ENCODE data around the gene PCMTD2. TPM values are rescaled to one million over a fixed set of nuclear protein-coding genes. Genes with fewer than 3 reads are reported as not detected.

Gene PCMTD2
- total and polyA plus RNA-seq, 4 experiments from 2014 or later: 52.5 to 196 (median 149) TPM

DNA sequence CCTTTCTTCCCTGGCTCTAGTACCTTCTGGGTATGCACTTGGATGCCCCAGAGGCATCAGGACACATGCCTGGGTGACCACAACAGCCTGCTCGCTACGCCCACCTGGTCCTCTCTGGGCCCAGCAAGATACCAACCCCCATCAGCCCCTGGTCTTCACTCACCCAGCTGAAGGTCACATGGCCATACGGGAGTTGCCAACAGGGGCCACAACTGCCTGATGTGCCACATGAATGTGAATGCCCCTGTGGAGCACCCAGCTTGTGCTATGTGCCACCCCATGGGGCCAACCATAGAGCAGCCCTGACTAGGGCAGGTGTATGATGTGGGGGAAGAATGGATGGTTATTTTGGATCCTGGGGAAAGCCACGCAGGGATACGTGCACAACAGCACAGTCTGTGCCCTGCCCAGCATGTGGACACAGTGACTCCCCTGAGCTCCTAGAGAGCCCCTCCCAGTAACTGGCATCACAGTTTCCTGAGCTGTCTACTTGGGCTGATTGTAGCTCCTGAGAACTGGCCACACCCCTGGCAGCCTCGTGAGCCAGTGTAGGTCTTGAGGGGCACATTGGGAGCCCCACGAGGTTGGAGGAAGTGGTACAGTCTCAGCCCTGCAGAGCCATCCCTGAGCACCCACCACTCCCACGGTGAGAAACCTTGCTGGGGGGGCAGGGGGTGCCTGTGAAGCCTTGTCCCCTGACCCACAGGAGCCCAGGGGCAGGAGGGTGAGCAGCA is 10.5 kb upstream of the PCMTD2 start:
- ChIA-PET POLR2A (ENCODE audit: partially characterized antibody) (interaction anchor here (1.2 kb wide), 1 partner anchor 11 kb away, joined by 5 read pairs; the partner anchor contains the start of gene PCMTD2), CTCF (ENCODE audit: partially characterized antibody) (no interaction called here)
- Histone ChIP-seq H3K4me1 (ENCODE audit: insufficient read depth, low read length) (peaks cover 9% of the 10 kb centered on the region), H3K4me3 (ENCODE audit: low read length in 2 of 2) (no peak overlapping the region), H3K36me3 (ENCODE audit: insufficient read depth, low read length) (no peaks in the 10 kb centered on the region), H3K27me3 (ENCODE audit: insufficient read depth, low read length) (no peaks in the 10 kb centered on the region), H3K9me3 (ENCODE audit: control insufficient read depth in 1 of 2, low read length in 2 of 2) (no peaks in the 10 kb centered on the region), H3K27ac (ENCODE audit: low read depth, low read length) (no peak overlapping the region)
- H3K4me3 Mint-ChIP-seq: no peak overlapping the region
- intact Hi-C loops (cut with micrococcal nuclease): no loop called here
- no peaks in the 10 kb centered on the region for H3K9me3 Mint-ChIP-seq
- DNase-seq: no peak
- H3K4me1 Mint-ChIP-seq: peaks cover 0 to 5% (median 3%) of the 10 kb centered on the region in 4 donors
- H3K36me3 Mint-ChIP-seq: no peaks in the 10 kb centered on the region
- H3K27me3 Mint-ChIP-seq: peaks cover 9 to 13% of the 10 kb centered on the region in 2 donors
- H3K27ac Mint-ChIP-seq: no peak overlapping the region

DNA sequence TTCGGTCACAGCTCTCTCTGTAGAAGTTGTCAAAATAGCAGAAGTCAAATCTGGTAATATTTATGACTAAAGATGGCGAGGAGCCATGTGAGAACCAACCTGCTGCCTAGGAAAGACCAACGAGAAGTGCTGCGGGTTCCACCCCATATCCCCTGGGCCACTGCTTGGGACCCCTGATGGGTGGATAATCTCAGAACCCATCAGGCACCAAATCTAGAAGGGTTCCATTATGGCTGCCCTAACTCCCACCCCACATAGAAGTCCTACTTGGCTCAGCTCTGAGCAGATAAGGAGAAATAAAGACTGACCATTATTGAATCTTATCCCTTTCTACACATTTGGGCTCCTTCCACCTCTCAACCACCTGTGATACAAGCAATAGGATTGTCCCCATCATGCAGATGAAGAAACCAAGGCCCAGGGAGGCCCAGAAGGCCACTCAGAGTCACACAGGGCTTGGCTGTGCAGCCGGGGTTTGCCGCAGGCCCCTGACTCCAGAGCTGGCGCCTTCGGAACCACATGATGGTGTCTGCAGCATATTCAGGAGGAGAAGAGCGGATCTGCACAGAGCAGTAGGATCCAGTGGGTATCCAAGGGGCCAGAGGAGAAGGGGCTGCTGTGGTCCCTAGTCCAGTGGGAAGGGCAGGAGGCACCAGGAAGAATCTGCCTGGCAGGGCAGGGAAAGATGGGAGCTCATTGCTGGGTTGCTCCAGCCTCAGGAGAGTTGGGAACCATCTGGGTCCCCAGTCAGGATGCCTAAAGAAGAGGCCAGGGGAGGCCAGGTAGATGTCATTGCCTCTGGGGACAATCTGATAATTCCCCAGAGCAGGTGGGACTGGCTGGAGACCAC is 9.6 kb upstream of the PCMTD2 start:
- Mint-ChIP-seq H3K27ac (no peak overlapping the region), H3K9me3 (no peaks in the 10 kb centered on the region)
- POLR2A ChIA-PET (ENCODE audit: partially characterized antibody): interaction anchor here (1.2 to 2.1 kb wide), 2 partner anchors 10 kb away, joined by 5 to 6 read pairs; partner anchors contain the start of gene PCMTD2

DNA sequence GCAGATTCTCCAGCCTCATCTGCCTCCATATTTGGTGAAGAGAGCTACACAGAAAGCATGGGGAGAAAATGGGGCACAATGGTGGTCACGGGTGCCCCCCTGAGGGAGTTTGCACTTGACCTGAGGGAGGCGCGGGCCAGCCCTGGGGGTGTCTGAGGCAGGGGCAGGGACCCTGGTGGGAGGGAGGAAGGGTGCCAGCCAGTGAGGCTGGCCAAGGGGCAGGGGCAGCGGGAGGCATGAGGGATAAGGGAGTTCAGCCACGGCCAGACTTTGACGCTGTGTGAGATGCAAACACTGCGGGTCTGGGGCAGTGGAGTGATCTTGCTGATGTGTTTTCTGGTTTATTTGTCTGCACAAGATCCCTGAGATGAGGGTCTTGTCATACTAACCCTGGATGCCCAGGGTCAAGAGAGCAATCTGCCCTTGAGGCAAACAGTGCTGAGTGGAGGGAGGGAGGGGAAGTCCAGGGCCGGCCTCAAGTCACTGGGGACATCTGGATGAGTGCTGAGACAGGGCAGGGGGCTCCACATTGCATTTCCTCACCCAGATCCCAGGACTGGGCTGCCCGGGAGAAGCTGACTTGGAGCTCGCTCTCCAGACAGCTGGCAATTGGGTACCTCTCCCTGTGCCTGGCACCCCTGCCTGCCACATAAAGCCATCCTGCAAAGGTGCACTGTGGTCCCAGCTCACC is 8.8 kb upstream of the PCMTD2 start:
- DNase-seq: no peak
- H3K27me3 ChIP-seq (ENCODE audit: insufficient read depth, low read length): no peaks in the 10 kb centered on the region
- no peak overlapping the region for H3K27ac ChIP-seq (ENCODE audit: low read depth, low read length)
- CTCF ChIA-PET (ENCODE audit: partially characterized antibody): no interaction called here
- H3K36me3 Mint-ChIP-seq: no peaks in the 10 kb centered on the region
- peaks cover 9 to 14% of the 10 kb centered on the region in 2 donors for H3K27me3 Mint-ChIP-seq
- H3K4me1 Mint-ChIP-seq: peaks cover 0 to 5% (median 3%) of the 10 kb centered on the region in 4 donors
- no peak overlapping the region for H3K4me3 ChIP-seq (ENCODE audit: low read length in 2 of 2)
- H3K27ac Mint-ChIP-seq: no peak overlapping the region
- no peaks in the 10 kb centered on the region for H3K36me3 ChIP-seq (ENCODE audit: insufficient read depth, low read length)
- H3K9me3 ChIP-seq (ENCODE audit: control insufficient read depth in 1 of 2, low read length in 2 of 2): no peaks in the 10 kb centered on the region
- peak overlapping the region in 1 of 8 donors; percentile 51 for H3K4me3 Mint-ChIP-seq
- no peaks in the 10 kb centered on the region for H3K9me3 Mint-ChIP-seq
- intact Hi-C loops (cut with micrococcal nuclease): no loop called here
- POLR2A ChIA-PET (ENCODE audit: partially characterized antibody): interaction anchor here (2.1 kb wide), 1 partner anchor 9 kb away, joined by 6 read pairs; the partner anchor contains the start of gene PCMTD2
- peaks cover 9% of the 10 kb centered on the region for H3K4me1 ChIP-seq (ENCODE audit: insufficient read depth, low read length)

More for the DNA sequence above, 9.6 kb upstream of the PCMTD2 start:
- H3K4me3 ChIP-seq (ENCODE audit: low read length in 2 of 2): no peak overlapping the region
- no peaks in the 10 kb centered on the region for H3K27me3 ChIP-seq (ENCODE audit: insufficient read depth, low read length)
- no peak overlapping the region for H3K27ac ChIP-seq (ENCODE audit: low read depth, low read length)
- CTCF ChIA-PET (ENCODE audit: partially characterized antibody): no interaction called here
- intact Hi-C loops (cut with micrococcal nuclease): no loop called here
- Mint-ChIP-seq H3K4me3 (no peak overlapping the region), H3K27me3 (peaks cover 9 to 14% of the 10 kb centered on the region in 2 donors), H3K4me1 (peaks cover 0 to 5% (median 3%) of the 10 kb centered on the region in 4 donors), H3K36me3 (no peaks in the 10 kb centered on the region)
- peaks cover 9% of the 10 kb centered on the region for H3K4me1 ChIP-seq (ENCODE audit: insufficient read depth, low read length)
- H3K36me3 ChIP-seq (ENCODE audit: insufficient read depth, low read length): no peaks in the 10 kb centered on the region
- DNase-seq: no peak
- no peaks in the 10 kb centered on the region for H3K9me3 ChIP-seq (ENCODE audit: control insufficient read depth in 1 of 2, low read length in 2 of 2)

DNA sequence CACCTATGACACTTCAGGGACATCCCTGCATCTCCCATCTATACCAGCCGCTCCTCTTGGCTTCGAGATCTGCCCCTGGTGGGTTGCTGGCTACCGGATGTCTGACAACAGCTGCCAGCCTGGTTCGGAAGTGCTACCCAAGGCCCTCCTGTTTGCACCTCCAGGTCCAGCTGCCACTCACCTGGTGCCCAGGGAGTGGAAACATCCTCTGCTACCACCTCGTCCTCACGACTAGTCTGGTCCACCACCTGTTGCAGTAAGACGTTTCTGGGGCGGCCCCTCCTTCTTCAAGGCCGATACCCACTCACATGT is 8.3 kb upstream of the PCMTD2 start:
- Mint-ChIP-seq H3K27ac (no peak overlapping the region), H3K36me3 (no peaks in the 10 kb centered on the region), H3K4me1 (peaks cover 0 to 5% (median 3%) of the 10 kb centered on the region in 4 donors), H3K27me3 (peaks cover 11 to 14% of the 10 kb centered on the region in 2 donors), H3K9me3 (no peaks in the 10 kb centered on the region), H3K4me3 (no peak overlapping the region)
- CTCF ChIA-PET (ENCODE audit: partially characterized antibody): no interaction called here
- Histone ChIP-seq H3K27me3 (ENCODE audit: insufficient read depth, low read length) (no peaks in the 10 kb centered on the region), H3K4me1 (ENCODE audit: insufficient read depth, low read length) (peaks cover 9% of the 10 kb centered on the region), H3K36me3 (ENCODE audit: insufficient read depth, low read length) (no peaks in the 10 kb centered on the region), H3K4me3 (ENCODE audit: low read length in 2 of 2) (no peak overlapping the region), H3K27ac (ENCODE audit: low read depth, low read length) (no peak overlapping the region), H3K9me3 (ENCODE audit: control insufficient read depth in 1 of 2, low read length in 2 of 2) (no peaks in the 10 kb centered on the region)
- no peak for DNase-seq
- intact Hi-C loops (cut with micrococcal nuclease): no loop called here
- POLR2A ChIA-PET (ENCODE audit: partially characterized antibody): interaction anchor here (2.1 kb wide), 1 partner anchor 8 kb away, joined by 6 read pairs; the partner anchor contains the start of gene PCMTD2

DNA sequence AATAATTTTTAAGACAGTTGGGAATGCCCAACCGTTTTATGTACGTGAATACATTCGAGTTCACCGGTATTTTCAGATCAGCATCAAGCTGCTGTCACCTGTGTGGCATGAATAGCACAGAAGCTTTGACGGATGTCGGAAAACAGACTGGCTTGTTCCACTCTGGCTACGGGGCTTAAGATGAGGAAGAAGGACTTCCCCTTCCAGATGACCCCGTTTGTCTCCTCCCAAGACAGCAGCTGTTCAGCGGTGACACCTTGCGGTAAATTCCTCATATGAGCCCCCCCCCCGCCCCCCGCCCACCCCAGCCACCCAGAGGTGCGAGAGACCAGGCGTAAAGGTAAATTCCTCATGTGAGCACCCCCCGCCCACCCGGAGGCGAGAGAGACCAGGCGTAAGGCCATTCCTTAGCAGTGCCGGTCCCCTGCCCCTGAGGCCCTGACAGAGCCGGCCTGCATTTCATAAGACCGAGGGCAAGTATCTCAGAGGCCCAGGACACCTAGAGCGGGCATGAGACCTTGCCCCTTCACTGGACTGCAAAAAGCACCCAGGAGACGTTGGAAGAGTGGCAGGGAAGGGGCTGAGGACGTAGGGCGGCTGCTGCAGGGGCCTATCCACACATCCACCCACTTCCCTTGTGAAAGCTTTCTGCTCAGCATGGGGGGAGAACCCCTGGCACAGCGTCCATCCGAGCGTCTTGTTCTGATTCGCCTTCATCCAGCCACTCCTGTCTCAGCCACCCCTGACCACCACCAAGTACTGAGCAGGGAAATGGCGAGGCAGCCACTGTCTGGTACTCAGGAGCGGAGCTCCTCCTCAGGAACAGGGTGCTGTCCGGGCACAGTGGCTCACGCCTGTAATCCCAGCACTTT is 7.3 kb upstream of the PCMTD2 start:
- Mint-ChIP-seq H3K4me3 (no peak overlapping the region), H3K36me3 (no peaks in the 10 kb centered on the region), H3K9me3 (no peaks in the 10 kb centered on the region), H3K4me1 (peaks cover 0 to 5% (median 3%) of the 10 kb centered on the region in 4 donors), H3K27ac (no peak overlapping the region), H3K27me3 (peaks cover 12 to 16% of the 10 kb centered on the region in 2 donors)
- ChIA-PET CTCF (ENCODE audit: partially characterized antibody) (no interaction called here), POLR2A (ENCODE audit: partially characterized antibody) (interaction anchor here (0.5 to 2.1 kb wide), 2 partner anchors 8 to 173 kb away, joined by 4 to 6 read pairs; partner anchors contain the start of gene PCMTD2)
- no peak for DNase-seq
- Histone ChIP-seq H3K4me3 (ENCODE audit: low read length in 2 of 2) (no peak overlapping the region), H3K9me3 (ENCODE audit: control insufficient read depth in 1 of 2, low read length in 2 of 2) (no peaks in the 10 kb centered on the region), H3K27ac (ENCODE audit: low read depth, low read length) (no peak overlapping the region), H3K36me3 (ENCODE audit: insufficient read depth, low read length) (no peaks in the 10 kb centered on the region), H3K27me3 (ENCODE audit: insufficient read depth, low read length) (peaks cover 5% of the 10 kb centered on the region), H3K4me1 (ENCODE audit: insufficient read depth, low read length) (peaks cover 9% of the 10 kb centered on the region)
- intact Hi-C loops (cut with micrococcal nuclease): no loop called here

DNA sequence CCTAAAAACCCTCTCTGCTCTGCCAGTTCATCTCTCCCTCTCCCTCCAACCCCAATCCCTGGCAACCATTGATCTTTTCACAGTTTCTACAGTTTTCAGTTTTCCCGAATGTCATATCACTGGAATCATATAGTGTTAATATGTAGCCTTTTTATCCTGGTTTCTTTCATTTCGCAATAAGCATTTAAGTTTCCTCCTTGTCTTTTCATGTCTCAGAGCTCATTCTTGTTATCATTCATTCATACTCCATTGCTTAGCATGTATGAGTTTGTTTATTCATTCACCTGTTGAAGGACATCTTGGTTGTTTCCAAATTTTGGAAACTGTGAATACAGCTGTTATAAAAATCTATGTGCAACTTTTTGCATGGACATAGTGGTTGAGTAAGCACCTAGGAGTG is 5.5 kb upstream of the PCMTD2 start:
- Histone ChIP-seq H3K27ac (ENCODE audit: low read depth, low read length) (no peak overlapping the region), H3K27me3 (ENCODE audit: insufficient read depth, low read length) (peaks cover 5% of the 10 kb centered on the region), H3K4me3 (ENCODE audit: low read length in 2 of 2) (no peak overlapping the region), H3K9me3 (ENCODE audit: control insufficient read depth in 1 of 2, low read length in 2 of 2) (no peaks in the 10 kb centered on the region), H3K36me3 (ENCODE audit: insufficient read depth, low read length) (no peaks in the 10 kb centered on the region), H3K4me1 (ENCODE audit: insufficient read depth, low read length) (peaks cover 10% of the 10 kb centered on the region)
- Mint-ChIP-seq H3K9me3 (no peaks in the 10 kb centered on the region), H3K27me3 (peaks cover 7 to 14% of the 10 kb centered on the region in 2 donors), H3K36me3 (no peaks in the 10 kb centered on the region), H3K27ac (no peak overlapping the region), H3K4me1 (peaks cover 4 to 18% (median 11%) of the 10 kb centered on the region in 4 donors), H3K4me3 (no peak overlapping the region)
- intact Hi-C loops (cut with micrococcal nuclease): no loop called here
- ChIA-PET CTCF (ENCODE audit: partially characterized antibody) (no interaction called here), POLR2A (ENCODE audit: partially characterized antibody) (no interaction called here)
- no peak for DNase-seq

Measured in CD4-positive, alpha-beta memory T cell (primary cell).